Endothelial cell of umbilical vein (primary cell): ENCODE data around the gene ADAMTS14.

Experiments used
- JUN ChIP-seq: IDR thresholded peaks from 2 replicates; pipeline ENCODE4 v1.6.1; 2011; ENCODE audit warnings: borderline replicate concordance, low read depth; ENCODE audit not compliant: insufficient read length, insufficient read depth
- TF ChIP-seq, protein P1 (sequence below), 2 donors: IDR thresholded peaks; 1 replicate in 1 of 2; 2 replicates in 1 of 2; pipeline ENCODE4 v1.5.1; 2011; ENCODE audit warnings: low read length in 2 of 2, mild to moderate bottlenecking in 2 of 2, moderate library complexity in 2 of 2, control low read depth in 1 of 2, inconsistent platforms in 1 of 2, low read depth in 1 of 2; ENCODE audit not compliant: insufficient read depth in 1 of 2; ENCODE audit errors: extremely low read depth in 1 of 2

DNA sequence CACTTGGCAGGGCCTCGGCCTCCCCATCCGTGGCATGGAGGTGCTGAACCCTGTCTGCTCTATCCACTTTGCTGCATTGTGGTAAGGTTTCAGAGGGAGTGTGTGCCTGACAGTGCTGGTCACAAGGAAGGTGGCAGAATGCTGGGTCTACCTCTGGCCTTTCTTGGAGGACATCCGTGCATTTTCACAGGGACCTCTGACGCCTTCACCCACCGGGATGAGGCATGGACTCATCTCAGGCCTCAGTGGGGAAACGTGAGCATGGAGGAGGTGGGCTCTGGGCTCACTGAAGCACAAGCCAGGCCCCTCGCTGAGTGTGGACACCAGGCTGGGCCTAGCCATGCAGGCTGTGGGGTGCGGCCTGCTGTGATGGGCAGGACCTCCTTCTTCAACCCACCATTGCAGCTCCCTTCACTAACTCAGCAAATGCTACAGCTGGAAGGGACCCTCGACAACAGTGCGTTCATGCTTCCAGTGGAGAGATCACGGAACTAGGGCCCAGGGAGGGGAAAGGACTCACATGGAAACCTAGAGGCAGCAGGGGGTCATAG is 104.2 kb downstream of the ADAMTS14 start:
- TF ChIP-seq JUN: no peak
- TF ChIP-seq, protein P1, sequence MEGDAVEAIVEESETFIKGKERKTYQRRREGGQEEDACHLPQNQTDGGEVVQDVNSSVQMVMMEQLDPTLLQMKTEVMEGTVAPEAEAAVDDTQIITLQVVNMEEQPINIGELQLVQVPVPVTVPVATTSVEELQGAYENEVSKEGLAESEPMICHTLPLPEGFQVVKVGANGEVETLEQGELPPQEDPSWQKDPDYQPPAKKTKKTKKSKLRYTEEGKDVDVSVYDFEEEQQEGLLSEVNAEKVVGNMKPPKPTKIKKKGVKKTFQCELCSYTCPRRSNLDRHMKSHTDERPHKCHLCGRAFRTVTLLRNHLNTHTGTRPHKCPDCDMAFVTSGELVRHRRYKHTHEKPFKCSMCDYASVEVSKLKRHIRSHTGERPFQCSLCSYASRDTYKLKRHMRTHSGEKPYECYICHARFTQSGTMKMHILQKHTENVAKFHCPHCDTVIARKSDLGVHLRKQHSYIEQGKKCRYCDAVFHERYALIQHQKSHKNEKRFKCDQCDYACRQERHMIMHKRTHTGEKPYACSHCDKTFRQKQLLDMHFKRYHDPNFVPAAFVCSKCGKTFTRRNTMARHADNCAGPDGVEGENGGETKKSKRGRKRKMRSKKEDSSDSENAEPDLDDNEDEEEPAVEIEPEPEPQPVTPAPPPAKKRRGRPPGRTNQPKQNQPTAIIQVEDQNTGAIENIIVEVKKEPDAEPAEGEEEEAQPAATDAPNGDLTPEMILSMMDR (IDR thresholded peaks at IDR 0.05; ENCODE audit: extremely low read depth in 1 of 2, insufficient read depth in 1 of 2, low read depth in 1 of 2, low read length in 2 of 2): no peak
